NCI-H2171 treated with DMSO at 0.1 percent for 48 hours (cell line): ENCODE measurements around the gene CFAP299.

Source experiments
- DNase-seq: peaks from one replicate; lab custom pipeline; 2025; lab: John Stamatoyannopoulos, UW

CFAP299 gene

DNA sequence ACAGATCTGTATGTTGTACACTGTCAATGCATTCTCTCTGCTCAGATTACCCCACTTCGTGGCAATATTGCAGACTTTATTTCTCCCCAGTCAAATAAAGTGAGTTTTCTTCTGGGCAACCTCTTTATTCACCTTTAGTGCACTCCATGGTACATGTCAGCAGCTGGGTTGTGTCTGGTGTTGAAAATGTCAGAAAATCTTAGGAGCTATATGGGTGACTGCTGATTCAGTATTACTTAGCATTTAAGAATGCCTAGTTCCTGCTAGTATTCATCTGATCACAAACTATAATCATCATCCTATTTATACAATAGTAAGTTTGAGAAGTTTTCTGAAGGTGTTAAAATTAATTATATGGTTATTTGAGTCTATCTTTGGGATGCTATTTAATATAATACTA, 112.5 kb downstream of the CFAP299 start:
- DNase-seq = no peak

- no peak for DNase-seq
Observed at GRCh38 chr4:80452055-80452454, 116.5 kb downstream of the CFAP299 start.

GRCh38 chr4:80452768-80453167, 117.2 kb downstream of the CFAP299 start:
- DNase-seq = no peak

DNA sequence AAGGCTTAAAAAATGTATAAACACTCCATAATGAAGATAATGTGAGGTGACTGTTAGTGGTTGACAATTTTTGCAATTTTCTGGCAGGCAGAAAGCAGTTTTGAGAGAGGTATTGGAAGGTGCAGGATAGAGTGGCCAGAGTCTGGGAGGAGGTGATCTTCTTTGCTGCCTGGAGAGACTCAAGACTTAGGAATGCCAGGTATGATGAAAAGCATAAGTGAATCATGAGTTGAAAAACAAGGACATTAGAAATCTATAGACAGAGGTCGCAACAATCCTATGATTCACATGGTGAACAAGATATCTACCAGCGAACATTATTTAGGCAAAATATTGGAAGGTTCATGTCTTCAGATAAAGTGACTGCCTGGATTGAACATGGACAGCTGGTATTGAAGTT, 118.5 kb downstream of the CFAP299 start:
- DNase-seq = no peak

DNA sequence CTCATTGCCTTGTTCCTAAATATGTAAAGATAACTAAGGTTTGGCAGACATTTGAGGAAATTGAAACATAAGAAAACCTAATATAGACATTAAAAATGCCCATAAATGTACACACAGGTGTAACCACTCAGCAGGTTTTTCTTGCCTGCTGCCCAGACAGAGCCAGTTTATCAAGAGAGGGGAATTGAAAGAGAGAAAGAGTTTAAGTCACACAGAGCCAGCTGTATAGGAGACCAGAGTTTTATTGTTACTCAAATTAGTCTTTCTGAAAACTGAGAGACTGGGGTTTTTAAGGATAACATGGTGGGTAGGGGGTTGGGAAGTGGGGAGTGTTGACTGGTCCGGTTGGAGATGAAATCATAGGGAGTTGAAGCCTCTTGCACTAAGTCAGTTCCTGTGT, 119.0 kb downstream of the CFAP299 start:
- no peak for DNase-seq

GRCh38 chr4:80459918-80460473, 124.5 kb downstream of the CFAP299 start:
- no peak for DNase-seq

DNA sequence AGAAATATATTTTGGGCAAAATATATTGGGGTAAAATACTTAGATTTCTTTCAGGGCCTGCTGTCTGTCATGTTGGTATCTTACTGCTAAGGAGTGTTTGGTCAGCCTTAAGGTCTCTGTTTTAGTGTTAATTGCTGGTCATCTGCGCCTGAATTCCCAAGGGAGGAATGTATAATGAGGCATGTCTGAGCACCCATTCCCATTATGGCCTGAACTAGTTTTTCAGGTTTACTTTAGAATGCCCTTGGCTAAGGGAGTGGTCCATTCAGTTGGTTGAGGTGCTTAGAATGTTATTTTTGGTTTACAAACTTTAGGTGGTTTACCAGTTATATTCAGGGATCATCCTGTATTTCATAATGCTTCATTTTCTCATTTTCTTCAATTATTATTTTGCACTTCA, 125.9 kb downstream of the CFAP299 start:
- DNase-seq = no peak

GRCh38 chr4:80462621-80463091, 127.1 kb downstream of the CFAP299 start:
- no peak for DNase-seq

GRCh38 chr4:80463509-80463908, 128.0 kb downstream of the CFAP299 start:
- no peak for DNase-seq

DNA sequence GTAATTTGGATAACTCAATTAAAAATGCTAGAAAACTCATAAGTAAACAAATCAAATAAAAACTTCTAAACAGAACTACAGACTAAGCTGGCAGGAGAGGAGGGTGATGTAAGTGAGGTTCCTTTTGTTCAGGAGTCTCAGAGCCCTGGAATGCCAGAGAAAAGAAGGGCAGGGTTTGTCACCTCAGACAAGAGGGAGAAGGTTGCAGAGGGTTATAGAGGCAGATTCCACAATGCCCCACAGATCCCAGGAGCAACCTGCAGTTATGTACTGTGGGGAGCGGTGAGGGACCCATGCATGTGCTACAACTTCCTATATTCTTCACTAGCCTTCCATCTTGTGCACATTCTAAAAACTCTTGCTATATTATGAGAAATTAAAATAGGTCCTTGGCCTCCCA, 129.7 kb downstream of the CFAP299 start:
- no peak for DNase-seq

DNA sequence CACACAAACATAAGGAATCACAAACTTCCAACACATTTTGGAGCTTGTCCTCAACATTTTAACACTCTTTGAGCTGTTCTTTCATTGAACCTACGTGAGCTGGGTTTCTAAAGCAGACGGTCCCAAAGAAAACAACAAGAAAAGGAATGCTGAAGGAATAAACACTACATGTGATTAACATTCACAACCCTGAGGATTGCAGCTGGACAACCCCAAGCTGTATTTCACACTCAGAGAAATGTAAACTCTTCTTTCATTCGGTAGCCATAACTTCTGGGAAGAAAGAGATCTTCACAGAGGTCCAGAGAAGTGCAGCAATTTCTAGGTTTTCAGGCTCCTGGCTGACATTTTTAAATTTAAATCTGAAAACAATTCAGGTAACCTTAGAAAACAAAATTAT, 130.2 kb downstream of the CFAP299 start:
- no peak for DNase-seq

DNA sequence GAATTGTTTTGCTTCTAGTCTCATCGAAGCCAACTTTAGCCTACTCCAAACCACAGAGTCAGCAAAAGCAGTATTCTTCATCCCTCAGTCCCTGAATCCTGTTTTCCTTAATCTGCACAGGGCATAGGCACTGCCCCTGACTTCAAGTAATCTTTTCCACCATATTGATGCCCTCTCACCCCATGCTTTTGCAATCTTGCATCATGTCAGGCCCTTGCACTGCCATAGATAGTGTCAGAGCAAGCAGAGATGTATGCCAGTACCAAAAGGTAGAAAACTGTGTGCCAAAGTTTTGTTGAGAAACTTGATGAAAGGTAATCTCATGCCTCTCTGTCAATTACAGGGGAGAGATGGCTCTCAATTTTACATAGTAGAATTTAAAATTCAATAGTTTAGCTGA, 131.1 kb downstream of the CFAP299 start:
- DNase-seq = no peak

GRCh38 chr4:80471756-80472155, 136.2 kb downstream of the CFAP299 start:
- DNase-seq = no peak

- no peak for DNase-seq
Observed at GRCh38 chr4:80475236-80475635, 139.7 kb downstream of the CFAP299 start.

DNA sequence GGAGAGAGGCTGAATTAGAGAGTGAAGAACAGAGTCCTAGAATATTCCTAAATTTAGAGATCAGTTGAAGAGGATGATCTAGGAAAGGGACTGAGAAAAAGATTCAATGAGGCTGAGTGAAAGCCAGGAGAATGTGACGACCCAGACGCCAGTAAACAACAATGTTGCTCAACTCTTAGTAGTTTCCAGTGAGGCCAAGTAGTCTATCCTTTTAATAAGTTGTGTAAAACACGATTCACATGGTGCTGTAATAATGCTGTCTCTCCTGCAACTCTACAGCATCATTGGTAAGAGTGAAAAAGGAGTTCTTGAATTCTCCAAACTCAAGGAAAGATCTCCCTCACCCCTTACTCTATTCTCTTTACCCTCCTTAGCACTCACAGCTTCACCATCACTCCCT, 140.3 kb downstream of the CFAP299 start:
- no peak for DNase-seq

- no peak for DNase-seq
Observed at GRCh38 chr4:80484712-80485111, 149.2 kb downstream of the CFAP299 start.

DNA sequence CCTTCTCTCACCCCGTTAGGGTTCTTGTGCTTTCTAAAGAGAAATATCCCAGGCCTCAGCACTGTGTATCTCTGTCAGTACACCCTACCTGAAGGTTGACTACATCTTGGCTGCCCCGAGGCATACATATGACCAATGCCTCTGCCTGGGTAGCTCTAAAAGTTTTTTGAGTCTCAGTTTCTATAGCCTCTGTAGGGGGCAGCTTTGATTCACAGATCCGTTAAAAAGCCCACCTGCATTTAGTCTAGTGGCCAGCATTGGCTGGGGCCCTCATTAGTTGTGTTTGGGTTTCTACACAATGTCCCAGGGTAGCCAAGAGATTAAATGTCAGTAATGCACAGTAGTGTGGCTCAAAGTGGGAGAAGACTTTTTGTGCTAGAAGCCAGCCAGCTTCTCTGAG, 151.1 kb downstream of the CFAP299 start:
- no peak for DNase-seq

- no peak for DNase-seq
Observed at GRCh38 chr4:80489798-80490197, 154.3 kb downstream of the CFAP299 start.

DNA sequence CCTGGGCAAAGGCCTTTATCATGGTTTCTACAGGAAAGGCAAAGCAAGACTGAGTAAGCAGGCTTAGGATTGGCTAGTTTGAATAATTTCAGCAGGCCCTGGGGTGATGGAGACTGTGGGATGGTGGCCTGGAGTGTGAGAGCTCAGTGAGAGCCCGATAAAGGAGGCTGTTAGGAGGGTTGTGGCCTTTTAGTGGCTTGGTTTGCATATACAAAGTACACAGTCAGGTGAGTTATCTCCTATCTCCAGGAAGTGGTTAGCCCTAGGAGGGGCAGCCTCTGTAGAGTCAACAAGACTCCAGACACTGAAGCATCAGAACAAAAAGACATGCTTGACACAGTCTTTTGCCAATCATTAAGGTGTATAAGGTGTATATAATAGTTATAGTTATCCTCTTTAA, 157.2 kb downstream of the CFAP299 start:
- no peak for DNase-seq

DNA sequence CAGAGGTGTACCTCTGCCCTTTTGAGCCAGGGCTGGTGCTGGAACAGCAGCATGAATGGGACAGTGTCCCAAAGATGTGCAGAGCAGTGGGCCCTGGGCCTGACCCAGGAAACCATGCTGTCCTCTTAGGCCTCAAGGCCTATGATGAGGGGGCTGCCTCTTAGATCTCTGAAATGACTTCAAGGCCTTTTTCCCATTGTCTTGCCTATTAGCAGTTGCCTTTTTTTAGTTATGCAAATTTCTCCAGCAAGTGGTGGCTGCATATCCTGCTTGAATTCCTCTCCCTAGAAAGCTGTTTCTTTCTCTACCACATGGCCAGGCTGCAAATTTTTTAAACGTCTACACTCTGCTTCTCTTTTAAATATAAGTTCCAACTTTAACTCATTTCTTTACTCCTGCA, 160.3 kb downstream of the CFAP299 start:
- DNase-seq = no peak

GRCh38 chr4:80498725-80499124, 163.2 kb downstream of the CFAP299 start:
- DNase-seq = no peak

GRCh38 chr4:80500613-80501012, 165.1 kb downstream of the CFAP299 start:
- DNase-seq = no peak

- no peak for DNase-seq
Observed at GRCh38 chr4:80507077-80507476, 171.5 kb downstream of the CFAP299 start.

DNA sequence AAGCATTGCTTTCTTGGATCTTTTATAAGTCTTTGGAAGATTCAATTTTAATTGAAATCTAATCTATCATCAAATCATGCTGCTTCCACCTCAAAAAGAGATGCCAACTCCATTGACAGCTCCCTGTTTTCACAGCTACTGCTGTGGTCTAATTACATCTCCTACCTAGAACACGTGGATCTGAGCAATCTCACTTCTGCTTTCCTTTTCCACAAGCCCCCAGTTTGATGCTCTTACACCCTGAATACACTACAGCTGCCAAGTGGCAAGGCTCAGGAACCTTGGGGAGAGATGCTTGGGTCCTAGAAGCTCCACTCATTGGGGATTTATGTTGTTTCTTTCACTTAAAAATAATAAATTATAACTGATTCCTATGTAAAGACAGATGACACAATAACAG, 172.0 kb downstream of the CFAP299 start:
- DNase-seq = no peak

- DNase-seq = no peak
Observed at GRCh38 chr4:80515496-80515895, 180.0 kb downstream of the CFAP299 start.
